ENCODE results near the gene AP2A1. TPM values are rescaled to one million over a fixed set of nuclear protein-coding genes. Genes with fewer than 3 reads are reported as not detected.

Gene AP2A1
- total and polyA plus RNA-seq, 2 donors (not counting 1 experiment from before 2014, with no cell fraction given): 64.2 to 95.0 TPM

DNA sequence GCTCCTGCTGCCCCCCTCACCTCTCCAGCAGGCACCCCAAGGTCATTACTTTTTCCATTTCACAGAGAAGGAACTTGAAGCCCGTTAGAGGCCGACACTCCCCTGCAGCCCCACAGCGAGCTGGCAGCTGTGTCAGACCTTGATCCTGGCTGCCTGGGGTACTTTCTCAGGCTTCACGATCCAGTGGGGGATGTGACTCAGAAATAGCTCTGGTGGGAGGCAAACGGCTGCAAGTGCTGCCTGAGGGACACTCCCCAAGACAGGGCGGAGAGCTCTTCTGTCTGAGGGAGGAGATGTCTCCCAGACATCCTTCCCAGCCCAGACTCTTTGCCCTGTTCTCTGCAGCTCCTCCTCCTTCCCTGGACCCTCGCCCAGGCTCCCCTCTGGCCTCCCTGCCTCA lies 8.5 kb upstream of the AP2A1 start:
- Histone ChIP-seq H2AFZ (ENCODE audit: low read length) (peak overlapping the region; percentile 17), H3K9ac (ENCODE audit: insufficient read depth, low read length) (no peak overlapping the region), H3K9me3 (ENCODE audit: control insufficient read depth, insufficient read depth, low read depth, low read length) (no peaks in the 10 kb centered on the region), H4K20me1 (ENCODE audit: control insufficient read depth, extremely low read depth, insufficient read depth, low read length) (no peaks in the 10 kb centered on the region), H3K27me3 (ENCODE audit: control insufficient read depth, insufficient read depth, low read length) (no peaks in the 10 kb centered on the region), H3K4me3 (replicated peaks in 1 of 4; ENCODE audit: control extremely low read depth in 1 of 4, insufficient read depth in 1 of 4, low read depth in 3 of 4, low read length in 4 of 4) (no peak overlapping the region), H3K79me2 (ENCODE audit: control insufficient read depth, insufficient read depth, low read length) (no peaks in the 10 kb centered on the region), H3K4me1 (ENCODE audit: control insufficient read depth, extremely low read depth, insufficient read depth, low read length) (peaks cover 8% of the 10 kb centered on the region), H3K36me3 (ENCODE audit: control insufficient read depth, insufficient read depth, low read length) (no peaks in the 10 kb centered on the region), H3K27ac (ENCODE audit: insufficient read depth, low read length) (no peak overlapping the region), H3K4me2 (ENCODE audit: extremely low read depth, insufficient read depth, low read length) (no peak overlapping the region)
- peak; percentile 36 to 79 for DNase-seq (ENCODE audit: low read depth in 2 of 2)
- no peak for TF ChIP-seq EZH2 (IDR thresholded peaks at IDR 0.05; ENCODE audit: low read length, missing control alignments)
- TF ChIP-seq, protein P1, sequence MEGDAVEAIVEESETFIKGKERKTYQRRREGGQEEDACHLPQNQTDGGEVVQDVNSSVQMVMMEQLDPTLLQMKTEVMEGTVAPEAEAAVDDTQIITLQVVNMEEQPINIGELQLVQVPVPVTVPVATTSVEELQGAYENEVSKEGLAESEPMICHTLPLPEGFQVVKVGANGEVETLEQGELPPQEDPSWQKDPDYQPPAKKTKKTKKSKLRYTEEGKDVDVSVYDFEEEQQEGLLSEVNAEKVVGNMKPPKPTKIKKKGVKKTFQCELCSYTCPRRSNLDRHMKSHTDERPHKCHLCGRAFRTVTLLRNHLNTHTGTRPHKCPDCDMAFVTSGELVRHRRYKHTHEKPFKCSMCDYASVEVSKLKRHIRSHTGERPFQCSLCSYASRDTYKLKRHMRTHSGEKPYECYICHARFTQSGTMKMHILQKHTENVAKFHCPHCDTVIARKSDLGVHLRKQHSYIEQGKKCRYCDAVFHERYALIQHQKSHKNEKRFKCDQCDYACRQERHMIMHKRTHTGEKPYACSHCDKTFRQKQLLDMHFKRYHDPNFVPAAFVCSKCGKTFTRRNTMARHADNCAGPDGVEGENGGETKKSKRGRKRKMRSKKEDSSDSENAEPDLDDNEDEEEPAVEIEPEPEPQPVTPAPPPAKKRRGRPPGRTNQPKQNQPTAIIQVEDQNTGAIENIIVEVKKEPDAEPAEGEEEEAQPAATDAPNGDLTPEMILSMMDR (conservative IDR thresholded peaks at IDR 0.05 in 1 of 2, IDR thresholded peaks at IDR 0.05 in 1 of 2; ENCODE audit: low read depth in 1 of 2, low read length in 2 of 2): no peak

DNA sequence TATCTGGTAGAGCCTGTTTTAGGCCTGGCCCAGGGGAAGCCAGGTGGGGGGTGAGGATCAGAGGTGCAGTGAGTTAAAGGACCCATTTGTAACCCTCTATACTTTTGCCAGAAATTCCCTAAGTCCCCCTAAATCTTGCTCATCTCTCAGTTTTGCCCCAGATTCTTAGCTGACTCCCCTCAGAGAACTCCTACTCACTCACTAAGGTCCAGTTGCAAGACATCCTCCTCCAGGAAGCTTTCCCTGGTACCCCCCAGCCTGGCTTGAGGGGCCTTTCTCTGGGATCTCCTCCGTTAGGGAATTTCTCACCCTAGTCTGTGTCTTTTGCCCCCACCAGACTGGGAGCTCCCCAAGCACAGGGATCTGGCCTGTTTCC lies 5.6 kb upstream of the AP2A1 start:
- TF ChIP-seq, protein P1 (conservative IDR thresholded peaks at IDR 0.05 in 1 of 2, IDR thresholded peaks at IDR 0.05 in 1 of 2; ENCODE audit: low read depth in 1 of 2, low read length in 2 of 2): no peak
- no peak for TF ChIP-seq EZH2 (IDR thresholded peaks at IDR 0.05; ENCODE audit: low read length, missing control alignments)
- Histone ChIP-seq H3K27ac (ENCODE audit: insufficient read depth, low read length) (no peak overlapping the region), H3K9ac (ENCODE audit: insufficient read depth, low read length) (no peak overlapping the region), H3K4me2 (ENCODE audit: extremely low read depth, insufficient read depth, low read length) (no peak overlapping the region), H3K36me3 (ENCODE audit: control insufficient read depth, insufficient read depth, low read length) (no peaks in the 10 kb centered on the region), H3K27me3 (ENCODE audit: control insufficient read depth, insufficient read depth, low read length) (no peaks in the 10 kb centered on the region), H3K4me1 (ENCODE audit: control insufficient read depth, extremely low read depth, insufficient read depth, low read length) (peaks cover 13% of the 10 kb centered on the region), H4K20me1 (ENCODE audit: control insufficient read depth, extremely low read depth, insufficient read depth, low read length) (no peaks in the 10 kb centered on the region), H3K9me3 (ENCODE audit: control insufficient read depth, insufficient read depth, low read depth, low read length) (no peaks in the 10 kb centered on the region), H3K79me2 (ENCODE audit: control insufficient read depth, insufficient read depth, low read length) (no peaks in the 10 kb centered on the region), H2AFZ (ENCODE audit: low read length) (peak overlapping the region; percentile 33), H3K4me3 (replicated peaks in 1 of 4; ENCODE audit: control extremely low read depth in 1 of 4, insufficient read depth in 1 of 4, low read depth in 3 of 4, low read length in 4 of 4) (no peak overlapping the region)
- DNase-seq (ENCODE audit: low read depth in 2 of 2): no peak

DNA sequence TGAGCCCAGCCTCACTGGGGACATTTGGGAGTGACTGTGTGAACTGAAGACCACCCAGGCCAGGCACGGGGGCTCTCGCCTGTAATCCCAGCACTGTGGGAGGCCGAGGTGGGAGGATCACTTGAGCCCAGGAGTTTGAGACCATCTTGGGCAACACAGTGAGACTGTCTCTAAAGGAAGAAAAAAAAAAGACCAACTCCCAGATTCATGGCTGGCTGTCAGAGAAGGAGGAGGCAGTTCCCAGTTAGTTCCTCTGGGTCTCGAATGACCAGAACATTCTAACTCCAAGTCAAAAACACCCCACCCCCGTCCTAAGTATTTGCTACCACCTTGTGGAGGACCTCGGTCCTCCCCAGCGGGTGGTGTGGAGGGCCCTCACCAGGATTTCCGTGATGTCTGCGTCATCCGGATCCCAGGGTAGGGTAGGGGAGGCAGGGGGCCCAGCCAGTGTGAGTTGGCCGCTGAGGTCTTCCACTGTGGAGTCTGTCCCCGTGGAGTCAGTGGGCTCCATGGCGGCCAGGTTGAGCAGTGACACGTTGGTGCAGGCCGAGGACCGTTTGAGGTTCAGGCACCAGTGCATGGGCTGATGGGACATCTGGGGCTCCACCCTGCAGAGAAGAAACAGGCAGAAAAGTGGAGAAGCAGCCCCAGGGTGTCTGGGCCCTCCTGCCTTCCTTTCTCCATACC lies 5.0 kb upstream of the AP2A1 start:
- H3K4me3 ChIP-seq (replicated peaks in 1 of 4; ENCODE audit: control extremely low read depth in 1 of 4, insufficient read depth in 1 of 4, low read depth in 3 of 4, low read length in 4 of 4): no peak overlapping the region
- TF ChIP-seq, protein P1 (conservative IDR thresholded peaks at IDR 0.05 in 1 of 2, IDR thresholded peaks at IDR 0.05 in 1 of 2; ENCODE audit: low read depth in 1 of 2, low read length in 2 of 2): peak in 1 of 2 donors; percentile 35
- no peak for TF ChIP-seq EZH2 (IDR thresholded peaks at IDR 0.05; ENCODE audit: low read length, missing control alignments)
- no peak overlapping the region for H3K27ac ChIP-seq (ENCODE audit: insufficient read depth, low read length)
- H3K79me2 ChIP-seq (ENCODE audit: control insufficient read depth, insufficient read depth, low read length): no peaks in the 10 kb centered on the region
- H2AFZ ChIP-seq (ENCODE audit: low read length): peak overlapping the region; percentile 33
- H3K9me3 ChIP-seq (ENCODE audit: control insufficient read depth, insufficient read depth, low read depth, low read length): no peaks in the 10 kb centered on the region
- H4K20me1 ChIP-seq (ENCODE audit: control insufficient read depth, extremely low read depth, insufficient read depth, low read length): no peaks in the 10 kb centered on the region
- H3K36me3 ChIP-seq (ENCODE audit: control insufficient read depth, insufficient read depth, low read length): no peaks in the 10 kb centered on the region
- H3K4me1 ChIP-seq (ENCODE audit: control insufficient read depth, extremely low read depth, insufficient read depth, low read length): peaks cover 13% of the 10 kb centered on the region
- no peaks in the 10 kb centered on the region for H3K27me3 ChIP-seq (ENCODE audit: control insufficient read depth, insufficient read depth, low read length)
- H3K9ac ChIP-seq (ENCODE audit: insufficient read depth, low read length): no peak overlapping the region
- no peak overlapping the region for H3K4me2 ChIP-seq (ENCODE audit: extremely low read depth, insufficient read depth, low read length)
- peak; percentile 20 to 65 for DNase-seq (ENCODE audit: low read depth in 2 of 2)

Data from fibroblast of lung (primary cell).